Caki2 (cell line): ENCODE results near the gene EVI5. TPM values are rescaled to one million over a fixed set of nuclear protein-coding genes. Genes with fewer than 3 reads are reported as not detected.
"Not testable (repeated sequence)": the region's sequence is repeated elsewhere in the genome, so short reads cannot be mapped to it uniquely, and the experiment has no call there.

Source experiments
- DNase-seq: peaks from one replicate; pipeline ENCODE4 v3.0.0-alpha.2; 2015; ENCODE audit warnings: low read depth
- in situ Hi-C: cut with HindIII; loops from 2 replicates; pipeline ENCODE4 v1.10.0; 2016; ENCODE audit warnings: low sequenced_read_pairs, low pct_unique_long_range_greater_than_20kb, mixed read lengths
- total RNA-seq: library from RNA; depleted of rRNA; stranded (reverse); fragments of >200 nt; shearing (Covaris generic); gene quantifications from 2 replicates; pipeline ENCODE4 v1.2.3, GENCODE V29; 2014; ENCODE audit warnings: low replicate concordance

EVI5 gene
- total RNA-seq, 1 experiment from 2014 or later, result 7.4 TPM

GRCh38 chr1:92635203-92635602 is 149.7 kb downstream of the EVI5 start:
- DNase-seq, in situ Hi-C loops: not testable (repeated sequence)

DNA sequence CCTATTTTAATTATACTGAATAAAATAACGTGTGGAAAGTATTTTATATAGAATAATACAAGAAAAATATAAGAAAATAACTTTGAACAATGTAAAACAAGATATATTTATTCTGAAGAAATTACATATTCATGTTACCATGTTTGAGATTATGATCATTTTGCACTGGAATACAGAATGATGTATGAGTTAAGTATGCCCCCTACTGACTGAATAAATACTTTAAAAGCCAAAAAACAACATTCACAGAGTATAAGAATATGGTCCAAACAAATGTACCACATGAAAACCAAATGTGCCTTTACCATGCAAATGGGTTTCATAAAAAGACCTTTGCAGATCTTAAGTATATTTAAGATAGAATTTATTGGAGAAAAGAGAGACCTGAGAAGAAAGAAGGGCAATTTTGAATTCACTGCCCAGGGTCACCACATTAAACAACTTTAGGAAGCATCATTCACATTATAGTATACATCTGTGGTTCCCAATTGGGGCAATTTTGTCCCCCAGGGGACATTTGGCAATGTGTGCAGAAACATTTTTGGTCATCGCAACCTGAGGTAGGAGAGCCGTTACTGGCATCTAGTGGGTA is 161.6 kb downstream of the EVI5 start:
- DNase-seq, result no peak
- in situ Hi-C loops, result no loop called here

GRCh38 chr1:92619466-92620189 is 165.3 kb downstream of the EVI5 start:
- in situ Hi-C loops, result no loop called here
- no peak for DNase-seq

DNA sequence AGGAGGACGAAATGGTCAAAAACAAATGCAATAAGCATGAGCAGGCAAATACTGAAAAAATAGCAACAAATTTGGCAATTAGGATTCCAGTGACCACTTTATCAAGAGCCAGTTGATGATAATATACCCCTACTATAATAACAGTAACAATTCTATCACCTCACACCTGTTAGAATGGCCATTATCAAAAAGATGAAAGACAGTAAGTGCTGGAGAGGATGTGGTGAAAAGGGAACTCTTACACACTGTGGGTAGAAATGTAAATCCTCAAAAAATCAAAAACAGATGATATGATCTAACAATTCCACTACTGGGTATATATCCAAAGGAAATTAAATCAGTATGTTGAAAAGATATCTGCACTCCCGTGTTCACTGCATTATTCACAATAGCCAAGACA is 183.9 kb downstream of the EVI5 start:
- in situ Hi-C loops, result no loop called here

DNA sequence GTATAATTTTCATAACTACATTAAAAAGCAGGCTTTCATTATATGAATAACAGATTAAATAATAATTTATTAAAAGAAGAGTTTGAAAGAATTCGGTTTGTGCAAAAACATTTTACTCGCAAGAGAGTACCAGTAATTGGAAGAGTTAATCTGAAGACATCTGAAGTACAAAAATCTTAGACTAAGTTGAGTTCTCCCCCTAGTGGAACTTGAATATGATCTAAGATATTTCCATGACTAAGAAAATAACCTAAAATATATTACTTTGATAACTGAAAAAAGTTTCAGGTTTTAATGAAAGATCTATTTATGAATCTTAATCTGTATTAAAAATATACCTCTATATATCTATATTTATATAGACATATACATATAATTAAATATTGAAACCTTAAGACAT is 185.7 kb downstream of the EVI5 start:
- no peak for DNase-seq
- in situ Hi-C loops, result no loop called here

More for the DNA sequence above, 183.9 kb downstream of the EVI5 start:
- no peak for DNase-seq

DNA sequence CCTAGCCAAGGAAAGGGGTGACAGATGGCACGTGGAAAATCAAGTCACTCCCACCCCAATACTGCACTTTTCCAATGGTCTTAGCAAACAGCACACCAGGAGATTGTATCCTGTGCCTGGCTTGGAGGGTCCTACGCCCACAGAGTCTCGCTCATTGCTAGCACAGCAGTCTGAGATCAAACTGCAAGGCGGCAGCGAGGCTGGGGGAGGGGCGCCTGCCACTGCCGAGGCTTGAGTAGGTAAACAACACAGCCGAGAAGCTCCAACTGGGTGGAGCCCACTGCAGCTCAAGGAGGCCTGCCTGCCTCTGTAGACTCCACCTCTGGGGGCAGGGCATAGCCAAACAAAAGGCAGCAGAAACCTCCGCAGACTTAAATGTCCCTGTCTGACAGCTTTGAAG is 195.5 kb downstream of the EVI5 start:
- in situ Hi-C loops, DNase-seq: not testable (repeated sequence)

DNA sequence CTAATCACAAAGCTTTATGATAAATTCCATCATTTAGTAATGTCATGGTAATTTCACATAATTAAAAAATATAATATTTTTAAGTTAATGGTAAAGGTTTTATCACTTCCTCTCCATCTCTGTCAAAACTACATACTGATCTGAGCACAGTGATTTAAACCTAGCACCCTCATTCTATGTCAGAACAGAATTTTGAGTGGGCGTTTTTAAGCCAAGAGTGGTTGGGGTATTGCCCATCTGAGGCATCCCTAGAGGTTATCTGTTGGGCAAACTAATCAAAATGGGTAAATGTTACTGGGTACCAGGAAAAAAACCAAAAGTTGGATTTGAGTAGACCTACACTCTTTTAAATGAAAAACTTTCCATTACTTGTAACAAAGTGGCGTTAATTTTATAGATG is 197.5 kb downstream of the EVI5 start:
- in situ Hi-C loops, result no loop called here
- DNase-seq, result no peak

DNA sequence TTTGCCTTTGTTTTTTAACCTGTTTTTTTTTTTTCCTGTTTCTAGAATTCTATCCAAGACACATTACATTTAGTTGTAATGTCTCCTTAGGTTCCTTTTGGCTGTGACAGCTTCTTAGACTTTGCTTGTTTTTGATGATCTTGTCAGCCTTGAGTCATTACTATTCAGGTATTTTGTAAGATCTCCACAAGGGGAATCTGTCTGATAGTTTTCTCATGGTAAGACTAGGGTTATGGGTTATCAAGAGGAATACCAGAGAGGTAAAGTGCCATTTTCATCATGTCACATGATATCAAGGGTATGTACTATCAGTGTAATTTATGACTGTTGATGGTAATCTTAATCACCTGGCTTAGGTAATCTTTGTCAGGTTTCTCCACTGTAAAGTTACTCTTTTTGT is 199.1 kb downstream of the EVI5 start:
- in situ Hi-C loops, result no loop called here
- DNase-seq, result no peak

- in situ Hi-C loops, DNase-seq: not testable (repeated sequence)
These were observed 200.1 kb downstream of the EVI5 start for GRCh38 chr1:92584810-92585209.

DNA sequence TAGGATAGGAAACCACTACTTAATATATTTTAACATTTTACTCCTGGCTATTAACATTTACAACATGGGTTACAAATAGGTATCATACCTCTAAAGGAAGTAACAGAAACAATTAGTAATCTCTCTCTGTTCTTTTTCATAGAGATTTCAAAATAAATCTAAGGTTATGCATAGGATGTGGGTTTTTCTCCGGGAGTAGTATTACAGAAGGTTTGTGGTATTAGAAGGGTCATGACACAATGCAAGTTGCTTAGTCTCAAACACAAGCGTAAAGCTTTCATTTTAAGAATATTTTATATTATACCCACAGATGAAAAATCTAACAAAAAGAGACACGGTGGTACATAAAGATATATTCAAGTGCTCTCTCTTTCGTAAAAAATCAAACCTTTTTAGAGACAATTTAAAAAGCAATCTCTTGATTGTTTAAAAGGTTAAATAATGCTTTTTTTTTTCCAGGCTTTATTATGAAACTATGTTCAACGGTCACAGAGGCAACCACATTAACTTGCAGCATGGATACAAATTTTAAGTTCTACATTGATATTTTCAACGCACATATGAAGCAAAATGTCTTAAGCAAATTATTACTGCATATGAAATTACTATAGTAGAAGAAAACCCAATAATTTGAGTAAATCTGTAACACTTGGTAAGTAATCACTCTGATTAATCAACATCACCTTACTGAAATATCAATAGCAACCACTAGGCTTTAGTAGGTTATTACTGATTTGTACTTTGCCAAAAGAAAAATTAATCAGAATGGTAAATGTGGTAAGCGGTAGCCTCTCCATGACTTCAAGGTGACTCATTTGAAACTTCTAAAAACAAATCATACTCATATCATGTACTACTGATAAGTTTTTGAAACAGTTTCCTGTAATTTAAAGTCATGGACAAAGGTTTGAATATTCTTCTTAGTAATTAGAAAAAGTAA is 200.8 kb downstream of the EVI5 start:
- no peak for DNase-seq
- in situ Hi-C loops, result no loop called here

GRCh38 chr1:92577261-92577895 is 207.5 kb downstream of the EVI5 start:
- in situ Hi-C loops, result no loop called here
- DNase-seq, result no peak

DNA sequence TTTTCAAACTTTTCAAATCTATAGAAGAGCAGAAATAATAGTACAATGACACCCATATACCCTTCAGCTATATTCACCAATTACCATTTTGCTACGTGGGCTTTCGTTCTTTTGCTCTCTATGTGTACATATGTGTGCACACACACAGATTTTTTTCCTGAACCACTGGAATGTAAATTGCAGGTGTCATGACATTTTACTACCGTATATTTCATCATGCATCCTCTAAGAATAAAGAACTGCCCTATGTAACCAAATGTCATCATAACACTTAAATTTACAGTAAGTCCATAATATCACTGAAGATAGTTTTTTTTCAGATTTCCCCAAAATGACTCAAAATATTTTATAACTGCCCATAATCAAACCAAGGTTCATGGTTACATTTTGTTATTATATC is 209.8 kb downstream of the EVI5 start:
- no peak for DNase-seq
- in situ Hi-C loops, result no loop called here

DNA sequence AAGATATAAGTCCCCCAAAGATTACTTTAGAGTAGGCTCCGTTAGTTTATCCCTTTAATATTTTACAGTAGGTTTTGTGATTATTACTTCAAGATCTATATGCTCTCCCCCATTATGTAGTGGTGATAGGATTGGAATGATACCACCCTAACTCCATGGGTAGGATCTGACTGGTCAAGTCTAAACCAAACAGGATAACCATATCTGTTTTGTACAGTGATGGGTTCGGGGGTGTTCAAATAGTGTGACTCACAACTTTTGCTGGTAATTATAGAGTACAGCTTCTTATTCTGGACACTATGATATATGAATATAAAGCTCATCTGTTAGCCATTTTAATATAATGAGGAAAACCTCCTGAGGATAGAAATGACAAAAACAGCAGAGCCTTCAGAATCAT is 212.4 kb downstream of the EVI5 start:
- DNase-seq, result no peak
- in situ Hi-C loops, result no loop called here

GRCh38 chr1:92571578-92571977 is 213.3 kb downstream of the EVI5 start:
- no peak for DNase-seq
- in situ Hi-C loops, result no loop called here

- in situ Hi-C loops, result no loop called here
- DNase-seq, result no peak
These were observed 217.6 kb downstream of the EVI5 start for GRCh38 chr1:92567211-92567868.

DNA sequence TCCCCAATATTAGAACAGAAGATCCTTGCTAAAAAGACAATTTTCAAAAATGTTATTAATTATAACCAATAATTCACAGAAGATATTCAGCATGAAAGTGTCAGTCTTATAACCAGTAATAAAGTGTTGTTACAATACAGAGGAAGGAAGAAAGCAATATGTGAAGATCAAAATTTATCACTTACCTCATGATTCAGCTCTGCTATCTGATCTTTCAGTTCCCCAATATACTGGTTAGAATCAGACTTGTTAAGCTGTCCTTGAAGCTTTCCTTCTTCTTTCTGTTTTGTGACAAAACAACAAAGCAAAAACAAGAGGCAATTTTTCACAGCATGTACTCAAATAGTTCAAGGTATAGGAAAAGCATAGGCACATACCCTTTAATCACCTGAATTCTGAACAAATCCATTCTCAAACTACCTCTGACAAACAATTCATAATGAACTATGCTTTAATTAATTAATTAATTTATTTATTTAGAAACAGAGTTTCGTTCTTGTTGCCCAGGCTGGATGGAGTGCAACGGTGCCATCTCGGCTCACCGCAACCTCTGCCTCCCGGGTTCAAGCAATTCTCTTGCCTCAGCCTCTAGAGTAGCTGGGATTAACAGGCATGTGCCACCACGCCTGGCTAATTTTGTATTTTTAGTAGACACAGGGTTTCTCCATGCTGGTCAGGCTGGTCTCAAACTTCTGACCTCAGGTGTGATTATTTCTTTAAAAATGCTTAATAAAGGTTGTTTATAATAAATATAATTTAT is 221.3 kb downstream of the EVI5 start:
- in situ Hi-C loops, result no loop called here

GRCh38 chr1:92556350-92556749 is 228.6 kb downstream of the EVI5 start:
- no peak for DNase-seq
- in situ Hi-C loops, result no loop called here

More for the DNA sequence above, 221.3 kb downstream of the EVI5 start:
- no peak for DNase-seq
